Spleen (tissue), 11 donors: Measurements from ENCODE around the gene MCC. TPM values are rescaled to one million over a fixed set of nuclear protein-coding genes. Genes with fewer than 3 reads are reported as not detected.

Experiments
- DNase-seq: peaks from one replicate; pipeline ENCODE4 v3.0.0-alpha.2; 2020
- H3K27ac ChIP-seq, 8 donors: fragments of 200-600 bp; sonication (generic) in 7 of 8; 1 replicate in 4 of 8; 2 replicates in 4 of 8; pipeline versions ENCODE4 v1.5.0 to v1.8.0; 2016 to 2021; ENCODE audit warnings: inconsistent platforms in 4 of 8, mild to moderate bottlenecking in 4 of 8, moderate library complexity in 1 of 8
- H3K27me3 ChIP-seq, 7 donors: fragments of 200-600 bp; sonication (generic) in 6 of 7; replicated peaks in 1 of 7; 1 replicate in 4 of 7; 2 replicates in 3 of 7; pipeline versions ENCODE4 v1.5.0 to v1.8.0; 2016 to 2021; ENCODE audit warnings: inconsistent platforms in 3 of 7, mild to moderate bottlenecking in 1 of 7
- H3K36me3 ChIP-seq, 6 donors: fragments of 200-600 bp; sonication (generic) in 5 of 6; 1 replicate in 4 of 6; 2 replicates in 2 of 6; pipeline versions ENCODE4 v1.5.0 to v1.8.0; 2016 to 2021; ENCODE audit warnings: inconsistent platforms in 2 of 6
- H3K4me1 ChIP-seq, 6 donors: fragments of 200-600 bp; sonication (generic) in 5 of 6; 1 replicate in 3 of 6; 2 replicates in 3 of 6; pipeline versions ENCODE4 v1.5.0 to v1.8.0; 2016 to 2021; ENCODE audit warnings: inconsistent platforms in 3 of 6
- H3K4me3 ChIP-seq, 8 donors: fragments of 200-600 bp; sonication (generic) in 7 of 8; 1 replicate in 4 of 8; 2 replicates in 4 of 8; pipeline versions ENCODE4 v1.5.0 to v1.8.0; 2016 to 2021; ENCODE audit warnings: inconsistent platforms in 4 of 8, mild to moderate bottlenecking in 4 of 8, moderate library complexity in 2 of 8
- H3K9me3 ChIP-seq, 8 donors: fragments of 200-600 bp; sonication (generic) in 7 of 8; 1 replicate in 4 of 8; 2 replicates in 4 of 8; pipeline versions ENCODE4 v1.5.0 to v1.8.0; 2016 to 2021; ENCODE audit warnings: inconsistent platforms in 4 of 8
- POLR2A ChIP-seq, 3 donors: fragments of 450-650 bp; IDR thresholded peaks; one replicate each; pipeline ENCODE4 v1.5.1; 2017; ENCODE audit warnings: antibody characterized with exemption in 3 of 3, mild to moderate bottlenecking in 1 of 3
- POLR2AphosphoS5 ChIP-seq, 3 donors: sonication (generic); formaldehyde crosslinking; IDR thresholded peaks; one replicate each; pipeline ENCODE4 v1.5.1; 2017; ENCODE audit warnings: antibody characterized with exemption in 3 of 3
- WGBS, 5 donors: extraction: QIAGEN DNeasy Blood & Tissue Kit in 3 of 5; methylation state at CpG; one replicate each; pipeline versions ENCODE4 v1.1.5 to v1.1.7; 2013 to 2018; 5-methylcytosine and 5-hydroxymethylcytosine counted together
- intact Hi-C: fragments of 100-400 bp; cut with DNase I; formaldehyde crosslinking; loops from one replicate; pipeline ENCODE4 v1.15.0; 2023; ENCODE audit warnings: low total_unique reads
- polyA plus RNA-seq, 3 donors: library from polyadenylated mRNA; stranded (reverse); fragments of 200-250 nt; gene quantifications; one replicate each; pipeline ENCODE4 v1.2.1, GENCODE V29; 2013
- total RNA-seq, 7 donors: library from RNA; depleted of rRNA in 3 of 7; stranded (reverse); fragments of >200 nt in 3 of 7; fragmentation: NEBNext Ultra II Directional in 4 of 7; extraction: Animal tissue kit (Norgen Biotek cat#: 25700) in 4 of 7; gene quantifications; one replicate each; pipeline versions ENCODE4 v1.1.0 to v1.2.1, GENCODE V29; 2016 to 2021
- TF ChIP-seq, protein P1 (sequence below), 11 experiments: fragments of 200-600 bp in 7 of 11; fragments of 450-650 bp in 4 of 11; sonication (generic) in 4 of 11; IDR thresholded peaks in 8 of 11; conservative IDR thresholded peaks in 3 of 11; 1 replicate in 7 of 11; 2 replicates in 4 of 11; pipeline versions ENCODE4 v1.4.0 to v1.8.0; 2016 to 2021; ENCODE audit warnings: antibody characterized with exemption in 11 of 11, inconsistent platforms in 4 of 11, mild to moderate bottlenecking in 1 of 11
- donor health status: healthy with polysubstance abuse.
- donor health status: DM: no; HTN: no; CAD: no; lungs with moderate emphysema.
- donor health status: DM: no; HTN: no; CAD: no.
- donor health status: Bipolar disorder and iron deficiency.
- donor health status: healthy.
- donor health status: DM: no; HTN: no; CAD: no.
- donor health status: DM: yes; HTN: yes; CAD: no.

MCC gene
- total and polyA plus RNA-seq, 10 donors, result 1.3 to 32.8 (median 15.8) TPM

DNA sequence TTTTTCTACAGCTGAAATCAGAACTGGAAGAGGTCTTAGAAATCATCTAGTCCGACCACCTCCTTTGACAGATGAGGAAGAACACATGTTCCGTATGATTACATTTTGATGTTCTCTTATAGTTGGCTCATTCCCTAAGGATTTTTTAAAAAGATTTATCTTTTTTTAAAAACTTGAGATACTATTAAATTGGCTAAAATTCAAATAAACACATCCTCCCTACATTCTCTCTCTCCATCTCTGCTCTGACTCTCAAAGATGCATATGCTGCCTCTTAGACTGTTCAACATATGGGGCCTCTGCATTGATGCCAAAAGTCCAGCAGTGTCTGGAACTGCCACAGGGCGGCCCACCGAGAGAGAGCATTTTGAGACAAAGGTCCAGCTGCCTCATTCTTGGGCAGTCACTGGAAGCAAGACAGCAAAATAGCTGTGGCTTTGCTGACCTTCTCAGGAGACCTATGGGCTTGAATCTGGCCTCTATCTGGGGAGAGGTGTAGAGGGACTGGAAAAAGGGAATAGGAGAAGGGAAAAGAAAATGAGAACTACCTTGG lies 40.7 kb downstream of the MCC start:
- no peak overlapping the region for H3K27ac ChIP-seq
- no peaks in the 10 kb centered on the region for H3K4me1 ChIP-seq
- peaks cover 0 to 12% (median 5%) of the 10 kb centered on the region in 8 donors for H3K9me3 ChIP-seq
- no peak for TF ChIP-seq POLR2AphosphoS5 (IDR thresholded peaks at IDR 0.05)
- no peaks in the 10 kb centered on the region for H3K36me3 ChIP-seq
- DNase-seq, result no peak
- 65 to 71% (median 68%) methylated on average over 4 of the region's 4 CpGs for WGBS, 5 donors
- H3K27me3 ChIP-seq, result peaks cover 0 to 5% (median 0%) of the 10 kb centered on the region in 7 donors
- H3K4me3 ChIP-seq, result no peak overlapping the region
- intact Hi-C loops, result no loop called here

DNA sequence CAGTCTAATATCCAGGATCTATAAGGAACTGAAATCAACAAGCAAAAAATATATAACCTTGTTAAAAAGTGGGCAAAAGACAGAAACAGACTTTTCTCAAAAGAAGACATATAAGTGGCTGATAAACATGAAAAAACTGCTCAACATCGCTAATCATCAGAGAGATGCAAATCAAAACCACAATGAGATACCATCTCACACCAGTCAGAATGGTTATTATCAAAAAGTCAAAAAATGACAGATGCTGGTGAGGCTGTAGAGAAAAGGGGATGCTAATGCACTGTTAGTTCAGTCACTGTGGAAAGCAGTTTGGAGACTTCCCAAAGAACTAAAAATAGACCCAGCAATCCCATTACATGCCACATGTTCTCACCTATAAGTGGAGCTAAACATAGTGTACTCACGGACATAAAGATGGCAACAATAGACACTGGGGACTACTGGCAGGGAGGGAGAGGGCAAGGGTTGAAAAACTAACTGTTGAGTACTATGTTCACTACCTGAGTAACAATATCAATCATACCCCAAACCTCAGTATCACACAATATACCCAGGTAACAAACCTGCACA lies 41.8 kb downstream of the MCC start:
- Histone ChIP-seq H3K4me1 (no peaks in the 10 kb centered on the region), H3K27me3 (peaks cover 0 to 5% (median 0%) of the 10 kb centered on the region in 7 donors), H3K4me3 (no peak overlapping the region), H3K36me3 (no peaks in the 10 kb centered on the region), H3K27ac (no peak overlapping the region), H3K9me3 (peaks cover 0 to 14% (median 6%) of the 10 kb centered on the region in 8 donors)
- intact Hi-C loops, result no loop called here
- DNase-seq, result no peak
- 67 to 91% (median 75%) methylated on average over 2 of the region's 2 CpGs for WGBS, 5 donors
- TF ChIP-seq POLR2A (IDR thresholded peaks at IDR 0.05) (no peak), POLR2AphosphoS5 (IDR thresholded peaks at IDR 0.05) (no peak)
- TF ChIP-seq, protein P1, sequence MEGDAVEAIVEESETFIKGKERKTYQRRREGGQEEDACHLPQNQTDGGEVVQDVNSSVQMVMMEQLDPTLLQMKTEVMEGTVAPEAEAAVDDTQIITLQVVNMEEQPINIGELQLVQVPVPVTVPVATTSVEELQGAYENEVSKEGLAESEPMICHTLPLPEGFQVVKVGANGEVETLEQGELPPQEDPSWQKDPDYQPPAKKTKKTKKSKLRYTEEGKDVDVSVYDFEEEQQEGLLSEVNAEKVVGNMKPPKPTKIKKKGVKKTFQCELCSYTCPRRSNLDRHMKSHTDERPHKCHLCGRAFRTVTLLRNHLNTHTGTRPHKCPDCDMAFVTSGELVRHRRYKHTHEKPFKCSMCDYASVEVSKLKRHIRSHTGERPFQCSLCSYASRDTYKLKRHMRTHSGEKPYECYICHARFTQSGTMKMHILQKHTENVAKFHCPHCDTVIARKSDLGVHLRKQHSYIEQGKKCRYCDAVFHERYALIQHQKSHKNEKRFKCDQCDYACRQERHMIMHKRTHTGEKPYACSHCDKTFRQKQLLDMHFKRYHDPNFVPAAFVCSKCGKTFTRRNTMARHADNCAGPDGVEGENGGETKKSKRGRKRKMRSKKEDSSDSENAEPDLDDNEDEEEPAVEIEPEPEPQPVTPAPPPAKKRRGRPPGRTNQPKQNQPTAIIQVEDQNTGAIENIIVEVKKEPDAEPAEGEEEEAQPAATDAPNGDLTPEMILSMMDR (IDR thresholded peaks at IDR 0.05 in 8 of 11, conservative IDR thresholded peaks at IDR 0.05 in 3 of 11), result no peak

DNA sequence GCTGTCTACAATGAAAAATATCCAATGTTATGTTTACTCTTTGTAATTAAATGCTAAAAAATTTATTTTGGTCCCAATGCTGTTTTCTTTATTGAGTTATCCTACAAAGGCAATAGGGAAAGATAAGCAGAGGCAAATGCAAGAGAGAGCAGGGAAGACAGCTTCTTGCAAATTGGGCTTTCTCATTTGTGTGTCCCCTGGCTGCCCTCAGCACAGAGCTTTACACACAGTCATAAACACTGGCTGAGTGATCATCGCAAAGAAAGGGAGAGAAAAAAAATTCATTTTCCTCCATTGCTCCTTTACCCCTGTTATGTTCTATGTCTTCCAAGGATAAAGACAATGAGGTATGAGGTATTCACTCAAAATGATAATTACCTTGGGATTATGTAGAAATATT lies 51.1 kb downstream of the MCC start:
- WGBS, 5 donors, result 88 to 100% (median 91%) methylated on average over 1 of the region's 1 CpG
- no peaks in the 10 kb centered on the region for H3K4me1 ChIP-seq
- no peaks in the 10 kb centered on the region for H3K9me3 ChIP-seq
- TF ChIP-seq POLR2AphosphoS5 (IDR thresholded peaks at IDR 0.05) (no peak), POLR2A (IDR thresholded peaks at IDR 0.05) (no peak)
- TF ChIP-seq, protein P1 (IDR thresholded peaks at IDR 0.05 in 8 of 11, conservative IDR thresholded peaks at IDR 0.05 in 3 of 11), result no peak
- DNase-seq, result no peak
- no peak overlapping the region for H3K4me3 ChIP-seq
- H3K36me3 ChIP-seq, result no peaks in the 10 kb centered on the region
- no peaks in the 10 kb centered on the region for H3K27me3 ChIP-seq
- intact Hi-C loops, result no loop called here
- H3K27ac ChIP-seq, result no peak overlapping the region

DNA sequence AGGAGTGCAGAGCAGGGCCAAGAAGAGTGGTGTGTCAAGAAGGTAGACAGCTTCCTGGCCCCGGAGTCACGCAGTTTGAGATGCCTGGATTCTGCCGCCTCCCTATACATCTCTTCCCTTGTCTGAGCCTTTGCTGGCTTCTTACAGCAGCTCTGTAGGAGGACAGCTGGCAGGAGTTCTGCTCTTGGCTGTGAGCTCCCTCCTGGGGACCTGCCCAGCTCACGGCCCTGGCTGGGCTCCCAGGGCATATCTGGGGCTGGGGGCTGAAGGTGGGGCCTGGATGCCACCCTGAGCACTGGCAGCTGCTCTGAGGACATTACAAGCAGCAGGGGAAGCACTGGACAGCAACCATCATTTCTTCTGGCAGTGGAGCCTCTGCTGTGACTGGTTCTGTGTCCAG lies 52.7 kb downstream of the MCC start:
- 83 to 90% (median 86%) methylated on average over 4 of the region's 4 CpGs for WGBS, 5 donors
- Histone ChIP-seq H3K36me3 (no peaks in the 10 kb centered on the region), H3K4me1 (no peaks in the 10 kb centered on the region), H3K27ac (no peak overlapping the region), H3K27me3 (no peaks in the 10 kb centered on the region), H3K4me3 (no peak overlapping the region), H3K9me3 (no peaks in the 10 kb centered on the region)
- no peak for DNase-seq
- intact Hi-C loops, result no loop called here
- no peak for TF ChIP-seq POLR2AphosphoS5 (IDR thresholded peaks at IDR 0.05)
- no peak for TF ChIP-seq POLR2A (IDR thresholded peaks at IDR 0.05)
- TF ChIP-seq, protein P1 (IDR thresholded peaks at IDR 0.05 in 8 of 11, conservative IDR thresholded peaks at IDR 0.05 in 3 of 11), result no peak
